Transverse colon (tissue), 4 donors: ENCODE data around the gene NCS1. TPM values are rescaled to one million over a fixed set of nuclear protein-coding genes. Genes with fewer than 3 reads are reported as not detected.

Experiments used
- DNase-seq: peaks from one replicate; pipeline ENCODE4 v3.0.0-alpha.2; 2019
- H3K27ac ChIP-seq, 4 donors: fragments of 200-600 bp; sonication (generic); 2 replicates each; pipeline ENCODE4 v1.5.1; 2016 to 2018; ENCODE audit warnings: inconsistent platforms in 4 of 4
- H3K27me3 ChIP-seq: fragments of 200-600 bp; sonication (generic); 2 replicates; pipeline ENCODE4 v1.5.1; 2017; ENCODE audit warnings: inconsistent platforms
- H3K36me3 ChIP-seq, 4 donors: fragments of 200-600 bp; sonication (generic); 2 replicates each; pipeline ENCODE4 v1.5.1; 2017 to 2019; ENCODE audit warnings: inconsistent platforms in 4 of 4
- H3K4me1 ChIP-seq, 4 donors: fragments of 200-600 bp; sonication (generic); 2 replicates each; pipeline ENCODE4 v1.5.1; 2017 to 2020; ENCODE audit warnings: inconsistent platforms in 4 of 4
- H3K4me3 ChIP-seq, 4 donors: fragments of 200-600 bp; sonication (generic); 1 replicate in 1 of 4; 2 replicates in 3 of 4; pipeline versions ENCODE4 v1.5.1 to v1.6.1; 2017 to 2019; ENCODE audit warnings: inconsistent platforms in 4 of 4
- H3K9me3 ChIP-seq, 2 donors: fragments of 200-600 bp; sonication (generic); 2 replicates each; pipeline ENCODE4 v1.5.1; 2017 to 2019; ENCODE audit warnings: inconsistent platforms in 2 of 2
- CTCF ChIP-seq, 5 experiments: fragments of 200-600 bp in 3 of 5; fragments of 450-650 bp in 2 of 5; sonication (generic) in 3 of 5; IDR thresholded peaks; 1 replicate in 2 of 5; 2 replicates in 3 of 5; pipeline ENCODE4 v1.5.1; 2016 to 2017; ENCODE audit warnings: antibody characterized with exemption in 5 of 5, inconsistent platforms in 3 of 5, mild to moderate bottlenecking in 2 of 5, moderate library complexity in 1 of 5
- EP300 ChIP-seq: sonication (generic); formaldehyde crosslinking; IDR thresholded peaks from one replicate; pipeline ENCODE4 v1.6.1; 2017; ENCODE audit warnings: antibody characterized with exemption, low read depth
- POLR2A ChIP-seq: fragments of 450-650 bp; IDR thresholded peaks from one replicate; pipeline ENCODE4 v1.6.1; 2016; ENCODE audit warnings: antibody characterized with exemption, mild to moderate bottlenecking, moderate library complexity
- POLR2AphosphoS5 ChIP-seq, 3 donors: sonication (generic); formaldehyde crosslinking; IDR thresholded peaks; one replicate each; pipeline ENCODE4 v1.6.1; 2016; ENCODE audit warnings: antibody characterized with exemption in 3 of 3
- WGBS, 2 donors: methylation state at CpG; one replicate each; pipeline ENCODE4 v1.1.5; 2018; ENCODE audit warnings: low coverage in 1 of 2; 5-methylcytosine and 5-hydroxymethylcytosine counted together
- in situ Hi-C, 4 donors: fragments of 200-750 bp; cut with MboI; loops; one replicate each; pipeline versions ENCODE4 v1.15.0 to v1.15.1; 2017; ENCODE audit warnings: low sequenced_read_pairs in 3 of 4, low pct_ligation_motif_present in 1 of 4, low pct_unique_long_range_greater_than_20kb in 1 of 4
- intact Hi-C: fragments of 100-400 bp; cut with DNase I; formaldehyde crosslinking; loops from one replicate; pipeline ENCODE4 v1.15.1; 2023; ENCODE audit warnings: low total_unique reads
- total RNA-seq, 4 donors: library from RNA; depleted of rRNA; stranded (reverse); fragments of >200 nt; gene quantifications; one replicate each; pipeline ENCODE4 v1.1.0, GENCODE V29; 2016

Gene NCS1
- total RNA-seq, 4 donors from 2014 or later, result 11.9 to 66.5 (median 25.9) TPM

- Histone ChIP-seq H3K27me3 (no peaks in the 10 kb centered on the region), H3K4me3 (no peak overlapping the region), H3K4me1 (peaks cover 0 to 7% (median 4%) of the 10 kb centered on the region in 4 donors), H3K36me3 (no peaks in the 10 kb centered on the region), H3K27ac (no peak overlapping the region), H3K9me3 (no peaks in the 10 kb centered on the region)
- intact Hi-C loops, result loop anchor here (5.0 kb wide), 1 partner anchor 100 kb away; no protein-coding TSS in a partner anchor
- TF ChIP-seq CTCF (IDR thresholded peaks at IDR 0.05) (no peak), POLR2AphosphoS5 (IDR thresholded peaks at IDR 0.05) (no peak), POLR2A (no peak), EP300 (no peak)
- in situ Hi-C loops, result loop anchor here in 3 of 4 donors (25.0 kb wide), 2 partner anchors 130 to 355 kb away; no protein-coding TSS in a partner anchor
- WGBS, 2 donors, result 75 to 87% methylated on average over 3 to 11 of the region's 11 CpGs
- DNase-seq, result no peak
Observed at GRCh38 chr9:130242270-130243014, 70.2 kb downstream of the NCS1 start.

- H3K27me3 ChIP-seq, result no peaks in the 10 kb centered on the region
- H3K4me3 ChIP-seq, result no peak overlapping the region
- DNase-seq, result peak; percentile 79
- intact Hi-C loops (loop anchor here (5.0 kb wide), 1 partner anchor 99 kb away; no protein-coding TSS in a partner anchor), in situ Hi-C loops (loop anchor here in 3 of 4 donors (25.0 kb wide), 2 partner anchors 131 to 356 kb away; no protein-coding TSS in a partner anchor)
- H3K9me3 ChIP-seq, result no peaks in the 10 kb centered on the region
- peak; percentile 91 to 98 (median 97) for TF ChIP-seq CTCF (IDR thresholded peaks at IDR 0.05)
- TF ChIP-seq POLR2AphosphoS5 (IDR thresholded peaks at IDR 0.05), result no peak
- no peak overlapping the region for H3K27ac ChIP-seq
- WGBS, 2 donors, result 0 to 25% methylated on average over 3 to 35 of the region's 35 CpGs
- H3K4me1 ChIP-seq, result peaks cover 0 to 7% (median 4%) of the 10 kb centered on the region in 4 donors
- H3K36me3 ChIP-seq, result no peaks in the 10 kb centered on the region
Observed at GRCh38 chr9:130243015-130243881, 71.0 kb downstream of the NCS1 start.

- DNase-seq, result no peak
- Histone ChIP-seq H3K4me3 (no peak overlapping the region), H3K4me1 (peaks cover 0 to 7% (median 4%) of the 10 kb centered on the region in 4 donors), H3K36me3 (no peaks in the 10 kb centered on the region), H3K9me3 (no peaks in the 10 kb centered on the region), H3K27me3 (no peaks in the 10 kb centered on the region), H3K27ac (no peak overlapping the region)
- TF ChIP-seq EP300 (no peak), POLR2A (no peak), CTCF (IDR thresholded peaks at IDR 0.05) (no peak), POLR2AphosphoS5 (IDR thresholded peaks at IDR 0.05) (no peak)
- 96% methylated on average over 5 of the region's 7 CpGs; no CpG with 5 or more reads in 1 of the 2 donors for WGBS, 2 donors
- intact Hi-C loops, result loop anchor here (5.0 kb wide), 1 partner anchor 98 kb away; no protein-coding TSS in a partner anchor
- in situ Hi-C loops, result loop anchor here in 3 of 4 donors (25.0 kb wide), 2 partner anchors 132 to 357 kb away; no protein-coding TSS in a partner anchor
Observed at GRCh38 chr9:130243882-130244170, 71.6 kb downstream of the NCS1 start.
